Glutamatergic neuron (in vitro differentiated cells): ENCODE measurements around the gene CADM1. TPM values are rescaled to one million over a fixed set of nuclear protein-coding genes. Genes with fewer than 3 reads are reported as not detected.

Source experiments
- DNase-seq: peaks from one replicate; pipeline ENCODE4 v3.0.0; 2022
- H3K27ac Mint-ChIP-seq: one replicate; pipeline ENCODE4 v1.8.0; 2020; ENCODE audit warnings: mild to moderate bottlenecking, mixed read lengths, inconsistent platforms; ENCODE audit not compliant: unreplicated experiment
- H3K27me3 Mint-ChIP-seq: one replicate; pipeline ENCODE4 v1.8.0; 2020; ENCODE audit warnings: mild to moderate bottlenecking, moderate library complexity, mixed read lengths, inconsistent platforms; ENCODE audit not compliant: unreplicated experiment
- H3K36me3 Mint-ChIP-seq: one replicate; pipeline ENCODE4 v1.8.0; 2020; ENCODE audit warnings: mild to moderate bottlenecking, mixed read lengths, inconsistent platforms; ENCODE audit not compliant: unreplicated experiment
- H3K4me1 Mint-ChIP-seq: one replicate; pipeline ENCODE4 v1.8.0; 2020; ENCODE audit warnings: mild to moderate bottlenecking, low read depth, mixed read lengths, inconsistent platforms; ENCODE audit not compliant: unreplicated experiment
- H3K4me3 Mint-ChIP-seq: one replicate; pipeline ENCODE4 v1.8.0; 2020; ENCODE audit warnings: mild to moderate bottlenecking, mixed read lengths, inconsistent platforms; ENCODE audit not compliant: unreplicated experiment
- H3K9me3 Mint-ChIP-seq: one replicate; pipeline ENCODE4 v1.8.0; 2020; ENCODE audit warnings: mild to moderate bottlenecking, moderate library complexity, mixed read lengths, inconsistent platforms; ENCODE audit not compliant: unreplicated experiment
- CTCF ChIP-seq: fragments of 200-600 bp; sonication (generic); IDR thresholded peaks from one replicate; pipeline ENCODE4 v1.5.0; 2021; ENCODE audit not compliant: partially characterized antibody, unreplicated experiment
- total RNA-seq: library from RNA; stranded (reverse); fragmentation: NEBNext Ultra II Directional; extraction: Animal tissue kit (Norgen Biotek cat#: 25700); gene quantifications from one replicate; pipeline ENCODE4 v1.2.1, GENCODE V29; 2021; ENCODE audit not compliant: unreplicated experiment

CADM1 gene
- total RNA-seq, 1 donor from 2014 or later, result 1,339 TPM

- Mint-ChIP-seq H3K27ac (no peak overlapping the region), H3K4me1 (peaks cover 38% of the 10 kb centered on the region), H3K27me3 (peaks cover 16% of the 10 kb centered on the region), H3K4me3 (no peak overlapping the region), H3K9me3 (peaks cover 24% of the 10 kb centered on the region), H3K36me3 (no peaks in the 10 kb centered on the region)
- DNase-seq, result no peak
- no peak for TF ChIP-seq CTCF
Observed at GRCh38 chr11:115390441-115390840, 113.8 kb downstream of the CADM1 start.

- peaks cover 24% of the 10 kb centered on the region for H3K9me3 Mint-ChIP-seq
- no peak for DNase-seq
- no peak overlapping the region for H3K4me3 Mint-ChIP-seq
- H3K4me1 Mint-ChIP-seq, result peaks cover 42% of the 10 kb centered on the region
- H3K36me3 Mint-ChIP-seq, result no peaks in the 10 kb centered on the region
- H3K27me3 Mint-ChIP-seq, result peaks cover 19% of the 10 kb centered on the region
- no peak for TF ChIP-seq CTCF
- H3K27ac Mint-ChIP-seq, result no peak overlapping the region
Observed at GRCh38 chr11:115389790-115390189, 114.4 kb downstream of the CADM1 start.

- Mint-ChIP-seq H3K9me3 (peaks cover 9% of the 10 kb centered on the region), H3K4me3 (no peak overlapping the region), H3K36me3 (no peaks in the 10 kb centered on the region), H3K27me3 (peaks cover 12% of the 10 kb centered on the region), H3K4me1 (peaks cover 30% of the 10 kb centered on the region), H3K27ac (no peak overlapping the region)
- DNase-seq, result no peak
- TF ChIP-seq CTCF, result no peak
Observed at GRCh38 chr11:115385226-115385625, 119.0 kb downstream of the CADM1 start.

GRCh38 chr11:115384236-115384635, 120.0 kb downstream of the CADM1 start:
- peaks cover 12% of the 10 kb centered on the region for H3K27me3 Mint-ChIP-seq

GRCh38 chr11:115383431-115383830, 120.8 kb downstream of the CADM1 start:
- Mint-ChIP-seq H3K36me3 (no peaks in the 10 kb centered on the region), H3K9me3 (peaks cover 8% of the 10 kb centered on the region), H3K27me3 (peaks cover 6% of the 10 kb centered on the region), H3K4me1 (peaks cover 28% of the 10 kb centered on the region), H3K4me3 (peak overlapping the region; percentile 9), H3K27ac (no peak overlapping the region)
- no peak for TF ChIP-seq CTCF
- no peak for DNase-seq

More at GRCh38 chr11:115384236-115384635, 120.0 kb downstream of the CADM1 start:
- Mint-ChIP-seq H3K4me3 (no peak overlapping the region), H3K4me1 (peaks cover 31% of the 10 kb centered on the region), H3K36me3 (no peaks in the 10 kb centered on the region), H3K9me3 (peaks cover 13% of the 10 kb centered on the region), H3K27ac (no peak overlapping the region)
- DNase-seq, result no peak
- TF ChIP-seq CTCF, result no peak
